ENCODE data around the gene MED8.

DNA sequence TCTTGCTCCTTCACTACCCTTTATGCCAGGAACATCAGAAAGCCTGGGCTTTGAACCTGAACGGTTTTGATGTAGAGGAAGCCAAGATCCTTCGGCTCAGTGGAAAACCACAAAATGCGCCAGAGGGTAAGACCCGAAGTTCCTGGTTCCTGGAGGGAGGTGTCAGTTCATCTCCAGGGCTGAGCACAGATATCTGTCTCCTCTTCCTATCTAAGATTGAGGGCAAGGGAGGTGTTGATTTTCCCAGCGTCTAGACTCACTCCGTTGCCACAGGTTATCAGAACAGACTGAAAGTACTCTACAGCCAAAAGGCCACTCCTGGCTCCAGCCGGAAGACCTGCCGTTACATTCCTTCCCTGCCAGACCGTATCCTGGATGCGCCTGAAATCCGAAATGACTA lies 29.9 kb downstream of the MED8 start:
- TF ChIP-seq POLR2A (IDR thresholded peaks at IDR 0.05), result no peak
- TF ChIP-seq, protein P1, sequence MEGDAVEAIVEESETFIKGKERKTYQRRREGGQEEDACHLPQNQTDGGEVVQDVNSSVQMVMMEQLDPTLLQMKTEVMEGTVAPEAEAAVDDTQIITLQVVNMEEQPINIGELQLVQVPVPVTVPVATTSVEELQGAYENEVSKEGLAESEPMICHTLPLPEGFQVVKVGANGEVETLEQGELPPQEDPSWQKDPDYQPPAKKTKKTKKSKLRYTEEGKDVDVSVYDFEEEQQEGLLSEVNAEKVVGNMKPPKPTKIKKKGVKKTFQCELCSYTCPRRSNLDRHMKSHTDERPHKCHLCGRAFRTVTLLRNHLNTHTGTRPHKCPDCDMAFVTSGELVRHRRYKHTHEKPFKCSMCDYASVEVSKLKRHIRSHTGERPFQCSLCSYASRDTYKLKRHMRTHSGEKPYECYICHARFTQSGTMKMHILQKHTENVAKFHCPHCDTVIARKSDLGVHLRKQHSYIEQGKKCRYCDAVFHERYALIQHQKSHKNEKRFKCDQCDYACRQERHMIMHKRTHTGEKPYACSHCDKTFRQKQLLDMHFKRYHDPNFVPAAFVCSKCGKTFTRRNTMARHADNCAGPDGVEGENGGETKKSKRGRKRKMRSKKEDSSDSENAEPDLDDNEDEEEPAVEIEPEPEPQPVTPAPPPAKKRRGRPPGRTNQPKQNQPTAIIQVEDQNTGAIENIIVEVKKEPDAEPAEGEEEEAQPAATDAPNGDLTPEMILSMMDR (IDR thresholded peaks at IDR 0.05 in 4 of 5, conservative IDR thresholded peaks at IDR 0.05 in 1 of 5), result no peak
